Thyroid gland (tissue), 4 donors: ENCODE results near the gene CRLF1. TPM values are rescaled to one million over a fixed set of nuclear protein-coding genes. Genes with fewer than 3 reads are reported as not detected.

ENCODE experiments used
- DNase-seq, 2 donors: peaks; one replicate each; pipeline ENCODE4 v3.0.0-alpha.2; 2019
- H3K27ac ChIP-seq, 3 donors: fragments of 200-600 bp; sonication (generic); 1 replicate in 2 of 3; 2 replicates in 1 of 3; pipeline ENCODE4 v1.5.1; 2016 to 2019; ENCODE audit warnings: mild to moderate bottlenecking in 1 of 3, moderate library complexity in 1 of 3
- H3K27me3 ChIP-seq: fragments of 200-600 bp; sonication (generic); one replicate; pipeline ENCODE4 v1.5.1; 2019
- H3K36me3 ChIP-seq, 2 donors: fragments of 200-600 bp; sonication (generic); one replicate each; pipeline ENCODE4 v1.5.1; 2016 to 2019
- H3K4me1 ChIP-seq, 2 donors: fragments of 200-600 bp; sonication (generic); one replicate each; pipeline ENCODE4 v1.5.1; 2017 to 2019
- H3K4me3 ChIP-seq, 3 donors: fragments of 200-600 bp; sonication (generic); replicated peaks in 1 of 3; 1 replicate in 2 of 3; 2 replicates in 1 of 3; pipeline ENCODE4 v1.5.1; 2016; ENCODE audit warnings: mild to moderate bottlenecking in 1 of 3
- H3K9me3 ChIP-seq: fragments of 200-600 bp; sonication (generic); one replicate; pipeline ENCODE4 v1.5.1; 2017
- POLR2A ChIP-seq, 2 donors: fragments of 450-650 bp; IDR thresholded peaks; one replicate each; pipeline ENCODE4 v1.6.1; 2017; ENCODE audit warnings: antibody characterized with exemption in 2 of 2, mild to moderate bottlenecking in 2 of 2, moderate library complexity in 1 of 2
- WGBS, 2 donors: methylation state at CpG; one replicate each; pipeline ENCODE4 v1.1.5; 2017; 5-methylcytosine and 5-hydroxymethylcytosine counted together
- intact Hi-C: fragments of 100-400 bp; cut with DNase I; formaldehyde crosslinking; loops from one replicate; pipeline ENCODE4 v1.15.1; 2023
- total RNA-seq, 4 donors: library from RNA; depleted of rRNA; stranded (reverse); fragments of >200 nt; gene quantifications; one replicate each; pipeline ENCODE4 v1.2.3, GENCODE V29; 2016
- TF ChIP-seq, protein P1 (sequence below), 6 experiments: fragments of 200-600 bp in 3 of 6; fragments of 450-650 bp in 3 of 6; sonication (generic) in 3 of 6; IDR thresholded peaks; one replicate each; pipeline ENCODE4 v1.5.1; 2016 to 2019; ENCODE audit warnings: antibody characterized with exemption in 6 of 6, mild to moderate bottlenecking in 2 of 6, inconsistent platforms in 1 of 6, moderate library complexity in 1 of 6

Gene CRLF1
- total RNA-seq, 4 donors from 2014 or later = 87.2 to 140 (median 101) TPM

GRCh38 chr19:18605546-18606280, 886 bp downstream of the CRLF1 start:
- 3 to 5% methylated on average over 12 to 39 of the region's 65 CpGs for WGBS, 2 donors
- intact Hi-C loops = no loop called here
- TF ChIP-seq POLR2A (IDR thresholded peaks at IDR 0.05) = no peak
- TF ChIP-seq, protein P1, sequence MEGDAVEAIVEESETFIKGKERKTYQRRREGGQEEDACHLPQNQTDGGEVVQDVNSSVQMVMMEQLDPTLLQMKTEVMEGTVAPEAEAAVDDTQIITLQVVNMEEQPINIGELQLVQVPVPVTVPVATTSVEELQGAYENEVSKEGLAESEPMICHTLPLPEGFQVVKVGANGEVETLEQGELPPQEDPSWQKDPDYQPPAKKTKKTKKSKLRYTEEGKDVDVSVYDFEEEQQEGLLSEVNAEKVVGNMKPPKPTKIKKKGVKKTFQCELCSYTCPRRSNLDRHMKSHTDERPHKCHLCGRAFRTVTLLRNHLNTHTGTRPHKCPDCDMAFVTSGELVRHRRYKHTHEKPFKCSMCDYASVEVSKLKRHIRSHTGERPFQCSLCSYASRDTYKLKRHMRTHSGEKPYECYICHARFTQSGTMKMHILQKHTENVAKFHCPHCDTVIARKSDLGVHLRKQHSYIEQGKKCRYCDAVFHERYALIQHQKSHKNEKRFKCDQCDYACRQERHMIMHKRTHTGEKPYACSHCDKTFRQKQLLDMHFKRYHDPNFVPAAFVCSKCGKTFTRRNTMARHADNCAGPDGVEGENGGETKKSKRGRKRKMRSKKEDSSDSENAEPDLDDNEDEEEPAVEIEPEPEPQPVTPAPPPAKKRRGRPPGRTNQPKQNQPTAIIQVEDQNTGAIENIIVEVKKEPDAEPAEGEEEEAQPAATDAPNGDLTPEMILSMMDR (IDR thresholded peaks at IDR 0.05) = no peak
- Histone ChIP-seq H3K4me3 (peak overlapping the region in 1 of 3 donors; percentile 19), H3K27ac (no peak overlapping the region), H3K9me3 (no peaks in the 10 kb centered on the region), H3K36me3 (no peaks in the 10 kb centered on the region), H3K27me3 (peaks cover 34% of the 10 kb centered on the region), H3K4me1 (peaks cover 9 to 28% of the 10 kb centered on the region in 2 donors)
- DNase-seq = no peak

DNA sequence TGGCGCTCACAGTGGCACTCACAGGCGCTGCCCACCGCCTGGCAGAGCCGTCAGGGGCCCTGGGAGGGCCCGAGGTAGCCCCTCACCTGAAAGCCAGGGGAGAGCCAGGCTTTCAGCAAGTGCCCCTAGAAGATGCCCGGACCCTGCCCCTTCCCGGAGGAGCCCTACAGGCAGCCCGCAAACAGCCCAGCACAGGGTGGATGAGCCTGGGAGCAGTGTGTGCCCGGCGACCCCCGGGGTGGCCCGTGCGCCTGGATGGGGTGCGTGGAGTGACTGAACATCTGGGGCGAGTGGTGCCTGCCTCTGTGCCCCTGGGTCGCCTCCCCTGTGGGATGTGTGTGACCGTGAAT, 1.4 kb downstream of the CRLF1 start:
- Histone ChIP-seq H3K4me3 (no peak overlapping the region), H3K4me1 (peaks cover 7 to 24% of the 10 kb centered on the region in 2 donors), H3K36me3 (no peaks in the 10 kb centered on the region), H3K27me3 (peaks cover 29% of the 10 kb centered on the region), H3K27ac (peak overlapping the region in 1 of 3 donors; percentile 8), H3K9me3 (no peaks in the 10 kb centered on the region)
- no peak for DNase-seq
- TF ChIP-seq, protein P1 (IDR thresholded peaks at IDR 0.05) = no peak
- TF ChIP-seq POLR2A (IDR thresholded peaks at IDR 0.05) = no peak
- 24% methylated on average over 3 of the region's 17 CpGs; no CpG with 5 or more reads in 1 of the 2 donors for WGBS, 2 donors
- intact Hi-C loops = no loop called here

- Histone ChIP-seq H3K27me3 (peaks cover 29% of the 10 kb centered on the region), H3K9me3 (no peaks in the 10 kb centered on the region), H3K27ac (peak overlapping the region in 2 of 3 donors; percentile 8 to 10), H3K4me1 (peaks cover 7 to 24% of the 10 kb centered on the region in 2 donors), H3K36me3 (no peaks in the 10 kb centered on the region), H3K4me3 (no peak overlapping the region)
- no peak for DNase-seq
- 23 to 34% methylated on average over 10 of the region's 10 CpGs for WGBS, 2 donors
- TF ChIP-seq, protein P1 (IDR thresholded peaks at IDR 0.05) = no peak
- TF ChIP-seq POLR2A (IDR thresholded peaks at IDR 0.05) = no peak
- intact Hi-C loops = no loop called here
Observed at GRCh38 chr19:18604820-18605159, 1.8 kb downstream of the CRLF1 start.

- no peak for TF ChIP-seq POLR2A (IDR thresholded peaks at IDR 0.05)
- TF ChIP-seq, protein P1 (IDR thresholded peaks at IDR 0.05) = no peak
- Histone ChIP-seq H3K4me3 (no peak overlapping the region), H3K27me3 (peaks cover 29% of the 10 kb centered on the region), H3K9me3 (no peaks in the 10 kb centered on the region), H3K27ac (peak overlapping the region in 2 of 3 donors; percentile 8 to 10), H3K4me1 (peaks cover 7 to 24% of the 10 kb centered on the region in 2 donors), H3K36me3 (no peaks in the 10 kb centered on the region)
- no peak for DNase-seq
- intact Hi-C loops = no loop called here
- 14% methylated on average over 6 to 8 of the region's 26 CpGs for WGBS, 2 donors
Observed at GRCh38 chr19:18603958-18604819, 2.4 kb downstream of the CRLF1 start.
